T-helper 2 cell treated with Interferon-gamma antibody and Interleukin-4, amounts not matched to agents 5 μg/mL and 100 μg/mL, for 36 hours (primary cell): ENCODE data around the gene C22orf39.
"Not testable (repeated sequence)": the region's sequence is repeated elsewhere in the genome, so short reads cannot be mapped to it uniquely, and the experiment has no call there.

Source experiments
- DNase-seq: peaks from one replicate; pipeline ENCODE4 v3.0.0; 2021; ENCODE audit warnings: low spot score
- H3K27ac Mint-ChIP-seq: one replicate; pipeline ENCODE4 v1.8.0; 2021; ENCODE audit warnings: mild to moderate bottlenecking, mixed read lengths
- H3K27me3 Mint-ChIP-seq: one replicate; pipeline ENCODE4 v1.8.0; 2021; ENCODE audit warnings: low read depth, mixed read lengths
- H3K36me3 Mint-ChIP-seq: one replicate; pipeline ENCODE4 v1.8.0; 2021; ENCODE audit warnings: low read depth, mixed read lengths
- H3K4me1 Mint-ChIP-seq: one replicate; pipeline ENCODE4 v1.8.0; 2021; ENCODE audit warnings: low read depth, mixed read lengths
- H3K4me3 Mint-ChIP-seq: one replicate; pipeline ENCODE4 v1.8.0; 2022; ENCODE audit warnings: mild to moderate bottlenecking, moderate library complexity, mixed read lengths
- H3K9me3 Mint-ChIP-seq: one replicate; pipeline ENCODE4 v1.8.0; 2021; ENCODE audit warnings: mixed read lengths

The C22orf39 gene

GRCh38 chr22:19436444-19437161, 10.9 kb downstream of the C22orf39 start:
- DNase-seq, H3K4me3 Mint-ChIP-seq, H3K36me3 Mint-ChIP-seq, H3K27me3 Mint-ChIP-seq, H3K4me1 Mint-ChIP-seq, H3K9me3 Mint-ChIP-seq: not testable (repeated sequence)
- H3K27ac Mint-ChIP-seq = peak overlapping the region; percentile 18

- no peaks in the 10 kb centered on the region for H3K9me3 Mint-ChIP-seq
- no peak overlapping the region for H3K4me3 Mint-ChIP-seq
- peak overlapping the region; percentile 31 for H3K27ac Mint-ChIP-seq
- peaks cover 8% of the 10 kb centered on the region for H3K36me3 Mint-ChIP-seq
- no peak for DNase-seq
- no peaks in the 10 kb centered on the region for H3K27me3 Mint-ChIP-seq
- peaks cover 14% of the 10 kb centered on the region for H3K4me1 Mint-ChIP-seq
These were observed 12.5 kb downstream of the C22orf39 start for GRCh38 chr22:19434829-19435580.

GRCh38 chr22:19434401-19434800, 13.1 kb downstream of the C22orf39 start:
- DNase-seq = no peak
- no peak overlapping the region for H3K27ac Mint-ChIP-seq
- no peaks in the 10 kb centered on the region for H3K27me3 Mint-ChIP-seq
- no peaks in the 10 kb centered on the region for H3K9me3 Mint-ChIP-seq
- peaks cover 13% of the 10 kb centered on the region for H3K36me3 Mint-ChIP-seq
- H3K4me1 Mint-ChIP-seq = peaks cover 20% of the 10 kb centered on the region
- H3K4me3 Mint-ChIP-seq = peak overlapping the region; percentile 24

- Mint-ChIP-seq H3K9me3 (no peaks in the 10 kb centered on the region), H3K36me3 (peaks cover 16% of the 10 kb centered on the region), H3K27me3 (no peaks in the 10 kb centered on the region), H3K27ac (peak within 1 kb of the TSS; percentile 93), H3K4me3 (peak within 1 kb of the TSS; percentile 92), H3K4me1 (peaks cover 28% of the 10 kb centered on the region)
- DNase-seq = peak; percentile 92
These were observed 15.2 kb downstream of the C22orf39 start, which contains the start of gene MRPL40 for GRCh38 chr22:19432133-19432851. MRPL40 (plus strand) TSS chr22:19432545; CDS start chr22:19432555, 10 bp downstream.

- Mint-ChIP-seq H3K36me3 (peaks cover 16% of the 10 kb centered on the region), H3K9me3 (no peaks in the 10 kb centered on the region), H3K4me3 (peak within 1 kb of the TSS; percentile 92), H3K27me3 (no peaks in the 10 kb centered on the region), H3K27ac (peak within 1 kb of the TSS; percentile 93), H3K4me1 (peaks cover 33% of the 10 kb centered on the region)
- DNase-seq = peak; percentile 88
These were observed 15.8 kb downstream of the C22orf39 start, which contains the start of gene HIRA for GRCh38 chr22:19431649-19432132. HIRA (minus strand) TSS chr22:19431733; CDS start chr22:19431476, 257 bp downstream.

- DNase-seq = peak; percentile 27
- no peaks in the 10 kb centered on the region for H3K9me3 Mint-ChIP-seq
These were observed 16.5 kb downstream of the C22orf39 start for GRCh38 chr22:19430890-19431541.

GRCh38 chr22:19429950-19430889, 17.3 kb downstream of the C22orf39 start:
- Mint-ChIP-seq H3K4me3 (peak overlapping the region; percentile 89), H3K4me1 (peaks cover 40% of the 10 kb centered on the region), H3K27me3 (no peaks in the 10 kb centered on the region), H3K9me3 (no peaks in the 10 kb centered on the region), H3K27ac (peak overlapping the region; percentile 84), H3K36me3 (peaks cover 23% of the 10 kb centered on the region)
- no peak for DNase-seq

More at GRCh38 chr22:19430890-19431541, 16.5 kb downstream of the C22orf39 start:
- Mint-ChIP-seq H3K4me1 (peaks cover 39% of the 10 kb centered on the region), H3K27me3 (no peaks in the 10 kb centered on the region), H3K4me3 (peak overlapping the region; percentile 89), H3K27ac (peak overlapping the region; percentile 84), H3K36me3 (peaks cover 22% of the 10 kb centered on the region)

GRCh38 chr22:19424186-19424500, 23.4 kb downstream of the C22orf39 start:
- H3K9me3 Mint-ChIP-seq = no peaks in the 10 kb centered on the region
- H3K36me3 Mint-ChIP-seq = peaks cover 24% of the 10 kb centered on the region
- no peaks in the 10 kb centered on the region for H3K27me3 Mint-ChIP-seq
- no peak for DNase-seq
- no peak overlapping the region for H3K4me3 Mint-ChIP-seq
- H3K27ac Mint-ChIP-seq = no peak overlapping the region
- peaks cover 69% of the 10 kb centered on the region for H3K4me1 Mint-ChIP-seq

- H3K4me3 Mint-ChIP-seq = peak overlapping the region; percentile 11
- peaks cover 23% of the 10 kb centered on the region for H3K36me3 Mint-ChIP-seq
- H3K9me3 Mint-ChIP-seq = no peaks in the 10 kb centered on the region
- peaks cover 68% of the 10 kb centered on the region for H3K4me1 Mint-ChIP-seq
- H3K27me3 Mint-ChIP-seq = no peaks in the 10 kb centered on the region
- H3K27ac Mint-ChIP-seq = peak overlapping the region; percentile 76
- no peak for DNase-seq
These were observed 24.8 kb downstream of the C22orf39 start for GRCh38 chr22:19422440-19423301.

- Mint-ChIP-seq H3K4me3 (peak overlapping the region; percentile 53), H3K9me3 (no peaks in the 10 kb centered on the region), H3K36me3 (peaks cover 25% of the 10 kb centered on the region), H3K4me1 (peaks cover 54% of the 10 kb centered on the region), H3K27me3 (no peaks in the 10 kb centered on the region), H3K27ac (peak overlapping the region; percentile 86)
- no peak for DNase-seq
These were observed 27.2 kb downstream of the C22orf39 start for GRCh38 chr22:19420321-19420720.

- H3K36me3 Mint-ChIP-seq = peaks cover 23% of the 10 kb centered on the region
- H3K4me3 Mint-ChIP-seq = peak overlapping the region; percentile 53
- no peaks in the 10 kb centered on the region for H3K27me3 Mint-ChIP-seq
- DNase-seq = peak; percentile 69
- H3K27ac Mint-ChIP-seq = peak overlapping the region; percentile 86
- no peaks in the 10 kb centered on the region for H3K9me3 Mint-ChIP-seq
- H3K4me1 Mint-ChIP-seq = peaks cover 54% of the 10 kb centered on the region
These were observed 27.9 kb downstream of the C22orf39 start for GRCh38 chr22:19419464-19420178.
